GM19025 (cell line): ENCODE results near the gene PGAM1.
"Not testable (repeated sequence)": the region's sequence is repeated elsewhere in the genome, so short reads cannot be mapped to it uniquely, and the experiment has no call there.

Experiments used
- ATAC-seq: cut with Tn5 transposase; IDR thresholded peaks from one replicate; pipeline ENCODE4 v1.9.1; 2021; ENCODE audit warnings: mild to moderate bottlenecking, low read depth, moderate library complexity; ENCODE audit not compliant: unreplicated experiment

The PGAM1 gene

DNA sequence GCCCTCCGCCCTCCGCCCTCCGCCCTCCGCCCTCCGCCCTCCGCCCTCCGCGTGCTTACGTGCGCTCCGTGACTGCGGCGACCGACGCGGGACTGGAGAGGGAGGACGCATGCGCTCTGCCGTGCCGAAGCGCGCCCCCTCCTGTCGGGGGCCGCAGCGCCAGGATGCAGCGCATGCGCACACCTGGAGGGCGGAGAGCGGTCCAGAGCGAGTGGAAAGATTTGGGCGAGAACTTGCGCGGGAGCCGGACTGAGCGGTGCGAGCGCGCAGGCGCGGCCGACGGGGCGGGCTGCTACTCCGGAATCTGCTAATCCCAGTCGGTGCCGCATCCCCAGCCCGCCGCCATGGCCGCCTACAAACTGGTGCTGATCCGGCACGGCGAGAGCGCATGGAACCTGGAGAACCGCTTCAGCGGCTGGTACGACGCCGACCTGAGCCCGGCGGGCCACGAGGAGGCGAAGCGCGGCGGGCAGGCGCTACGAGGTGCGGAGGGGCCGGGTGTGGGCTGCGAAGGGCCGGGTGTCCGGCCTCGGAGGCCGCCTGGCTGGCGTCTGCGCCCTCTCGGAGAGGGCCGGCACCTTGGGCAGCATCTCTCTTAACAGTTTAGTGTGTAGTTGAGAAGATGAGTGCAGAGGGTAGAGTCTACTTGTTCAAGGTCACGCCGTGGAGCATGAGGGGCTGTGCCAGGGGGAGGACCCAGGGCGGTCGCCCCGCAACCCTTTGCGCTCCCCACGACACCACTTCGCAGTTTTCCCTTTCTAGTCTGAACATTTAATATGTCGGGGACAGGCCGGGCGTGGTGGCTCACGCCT lies at the start of gene PGAM1:
Gene PGAM1 (plus strand): TSS at position 228 of the 812 bp plus-strand sequence. CDS start 117 bp downstream, at position 345.
- ATAC-seq = peak; percentile 79

DNA sequence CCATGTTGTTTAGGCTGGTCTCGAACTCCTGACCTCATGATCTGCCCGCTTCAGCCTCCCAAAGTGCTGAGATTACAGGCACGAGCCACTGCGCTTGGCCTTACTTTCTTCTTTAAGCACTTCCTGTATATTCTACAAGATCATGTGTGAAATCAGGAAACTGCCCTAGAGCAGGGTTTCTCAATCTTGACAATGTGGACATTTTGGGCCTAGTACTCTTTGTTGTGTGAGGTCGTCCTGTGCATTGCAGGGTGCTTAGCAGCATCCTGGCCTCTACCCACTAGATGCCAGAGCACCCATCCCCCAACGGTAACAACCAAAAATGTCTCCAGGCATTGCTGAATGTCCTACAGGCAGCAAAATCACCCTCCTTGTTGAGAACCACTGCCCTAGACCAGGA lies 49.6 kb upstream of the PGAM1 start:
- no peak for ATAC-seq

DNA sequence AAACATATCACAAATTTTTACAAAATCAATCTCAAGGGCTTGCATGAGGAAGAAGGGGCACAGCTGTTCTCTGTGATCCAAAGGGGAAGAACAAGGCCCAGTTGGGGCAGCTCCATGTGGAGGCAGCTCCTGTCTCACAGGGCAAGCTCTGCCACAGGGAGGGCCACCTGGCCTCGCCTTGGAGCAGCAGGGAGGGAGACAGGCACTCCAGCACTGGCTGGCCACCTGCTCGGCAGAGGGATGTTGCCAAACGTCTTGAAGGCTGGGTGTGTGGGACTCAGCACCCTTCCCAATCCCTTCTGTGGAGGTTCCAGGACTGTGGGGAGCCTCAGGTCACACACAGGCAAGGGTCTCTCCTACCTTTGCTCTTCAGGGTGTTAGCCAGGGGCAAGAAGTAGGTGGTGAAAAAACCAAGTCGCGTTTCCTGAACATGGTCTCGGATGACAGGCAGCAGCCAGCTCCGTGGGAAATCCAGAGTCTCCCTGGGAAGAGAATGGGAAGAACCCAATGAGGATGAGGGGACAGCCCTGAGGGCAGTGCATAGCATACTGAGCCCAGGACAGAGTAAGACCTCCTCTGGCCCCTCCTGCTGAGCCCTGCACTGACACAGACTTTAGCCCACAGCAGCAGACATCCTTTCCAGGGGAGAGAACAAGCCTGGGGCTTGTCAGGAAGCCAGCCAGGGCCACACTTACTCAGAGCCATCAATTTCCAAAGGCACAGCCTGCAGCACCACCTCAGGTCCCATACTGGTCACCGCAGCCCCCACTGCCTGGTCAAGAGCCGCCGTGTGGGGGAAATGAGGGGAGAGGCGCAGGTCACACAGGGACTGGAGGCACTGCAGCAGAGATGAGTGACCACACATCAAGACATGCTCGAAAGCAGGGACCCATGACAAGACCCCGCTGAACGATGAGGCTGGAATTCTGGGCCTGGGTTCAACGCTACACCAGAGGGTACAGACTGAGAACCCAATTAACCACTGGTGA lies 46.8 kb upstream of the PGAM1 start:
- ATAC-seq = no peak

DNA sequence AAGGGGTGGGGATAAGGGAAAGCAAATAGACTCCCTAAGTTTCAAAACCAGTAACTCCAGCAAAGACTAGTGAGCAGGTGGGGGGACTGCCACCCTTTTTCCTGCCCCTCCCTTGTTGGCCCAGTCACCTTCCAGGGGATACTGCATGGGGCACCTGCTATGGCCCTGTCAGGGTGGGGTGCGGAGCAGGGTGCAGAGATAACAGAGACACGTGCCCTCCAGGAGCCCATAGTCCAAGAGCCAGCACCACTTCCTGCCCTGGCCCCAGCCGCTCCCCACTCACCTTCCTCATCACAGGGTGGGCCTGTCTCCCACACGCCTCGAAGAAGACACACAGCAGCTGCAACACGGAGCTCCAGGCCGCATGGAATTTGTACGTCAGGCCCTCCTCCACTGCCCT lies 45.5 kb upstream of the PGAM1 start:
- no peak for ATAC-seq

DNA sequence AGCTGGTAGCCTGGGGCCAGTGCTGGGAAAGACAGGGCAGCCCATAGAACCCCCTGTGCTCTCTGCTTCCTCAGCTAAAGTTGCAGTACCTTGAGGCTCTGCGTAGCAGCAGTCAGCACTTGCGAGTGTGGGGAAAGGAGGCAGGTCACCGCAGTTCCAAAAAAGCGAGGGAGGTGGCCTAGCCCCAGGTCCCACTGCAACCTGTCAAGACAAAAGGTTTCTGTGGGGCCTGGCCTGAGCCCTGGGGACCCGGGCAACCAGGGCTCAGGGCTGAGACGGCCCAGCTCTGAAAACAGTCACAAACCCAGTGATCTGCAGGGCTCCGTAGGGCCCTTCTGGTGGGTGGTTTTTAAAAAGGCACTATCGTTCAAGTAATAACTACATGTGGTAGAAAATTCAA lies 44.4 kb upstream of the PGAM1 start:
- no peak for ATAC-seq

DNA sequence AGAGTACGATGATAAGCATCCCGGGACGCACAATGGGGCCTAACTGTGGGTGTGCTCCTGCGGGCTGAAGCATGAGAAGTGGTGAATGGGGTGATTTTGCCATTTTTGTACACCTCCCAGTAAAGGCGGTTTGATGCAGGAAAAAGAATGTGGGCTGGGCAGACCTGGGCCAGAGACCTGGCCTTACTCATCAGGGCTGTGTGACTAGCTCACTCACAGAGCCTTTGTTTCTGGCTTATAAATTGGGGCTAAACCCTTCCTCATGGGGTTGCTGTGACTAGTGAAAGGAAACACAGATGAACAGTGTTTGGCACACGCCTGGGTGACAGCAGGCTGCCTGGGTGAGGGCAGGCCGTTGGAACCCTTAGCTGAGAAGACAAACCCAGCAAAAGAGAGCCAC lies 42.8 kb upstream of the PGAM1 start:
- no peak for ATAC-seq

DNA sequence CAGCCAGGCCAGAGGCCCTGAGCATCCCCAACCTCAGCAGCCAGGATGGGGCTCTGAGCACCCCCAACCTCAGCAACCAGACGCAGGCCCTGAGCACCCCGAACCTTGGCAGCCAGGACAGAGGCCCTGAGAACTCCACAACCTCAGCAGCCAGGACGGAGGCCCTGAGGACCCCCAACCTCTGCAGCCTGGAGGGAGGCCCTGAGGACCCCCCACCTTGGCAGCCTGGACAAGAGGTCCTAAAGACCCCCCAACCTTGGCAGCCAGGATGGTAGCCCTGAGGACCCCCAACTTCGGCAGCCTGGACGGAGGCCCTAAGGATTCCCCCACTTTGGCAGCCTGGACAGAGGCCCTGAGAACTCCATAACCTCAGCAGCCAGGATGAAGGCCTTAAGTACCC lies 41.8 kb upstream of the PGAM1 start:
- ATAC-seq = no peak

DNA sequence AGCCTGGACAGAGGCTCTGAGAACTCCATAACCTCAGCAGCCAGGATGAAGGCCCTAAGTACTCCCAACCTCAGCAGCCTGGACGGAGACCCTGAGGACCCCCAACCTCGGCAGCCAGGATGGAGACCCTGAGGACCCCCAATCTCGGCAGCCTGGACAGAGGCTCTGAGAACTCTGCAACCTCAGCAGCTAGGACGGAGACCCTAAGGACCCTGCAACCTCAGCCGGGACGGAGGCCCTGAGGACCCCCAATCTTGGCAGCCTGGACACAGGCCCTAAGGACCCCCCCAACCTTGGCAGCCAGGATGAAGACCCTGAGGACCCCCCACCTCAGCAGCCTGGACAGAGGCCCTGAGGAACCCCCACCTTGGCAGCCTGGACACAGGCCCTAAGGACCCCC lies 41.4 kb upstream of the PGAM1 start:
- ATAC-seq = no peak

DNA sequence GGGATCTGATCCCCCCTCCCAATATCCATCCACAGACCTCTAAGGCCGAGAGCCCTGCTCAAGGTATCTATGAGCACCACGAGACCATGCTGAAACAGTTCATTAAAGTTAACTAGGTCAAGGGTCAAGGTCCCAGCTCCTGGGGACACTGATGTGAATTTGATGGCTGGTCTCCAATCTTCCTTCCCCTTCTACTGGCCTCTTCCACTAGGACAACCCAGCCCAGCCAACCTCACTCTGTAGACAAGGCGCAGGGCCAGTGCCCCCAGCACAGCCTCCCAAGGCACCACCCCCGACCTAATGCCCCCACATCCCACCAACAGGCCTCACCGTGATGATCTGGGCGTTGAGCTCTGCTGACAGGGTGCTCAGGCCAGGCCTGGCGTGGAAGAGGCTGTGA lies 40.4 kb upstream of the PGAM1 start:
- no peak for ATAC-seq

DNA sequence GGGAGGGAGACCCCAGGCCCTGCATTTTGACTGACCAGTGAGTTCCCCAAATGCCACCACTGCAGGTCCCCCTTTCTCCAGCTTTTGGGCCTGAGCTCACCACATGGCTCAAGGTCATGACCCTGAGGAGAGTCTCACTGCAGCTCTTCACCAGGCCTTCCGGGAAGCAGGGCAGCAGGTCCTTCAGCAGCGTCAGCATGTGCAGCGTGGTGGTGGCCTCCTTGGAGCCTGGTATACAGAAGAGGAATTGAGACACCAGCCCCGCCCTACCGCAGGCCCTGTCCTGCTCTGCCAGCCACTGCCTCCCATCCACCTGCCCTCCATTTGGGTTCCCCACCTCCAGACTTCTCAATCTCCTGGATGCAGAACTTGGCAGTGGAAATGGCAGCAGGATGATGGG lies 37.8 kb upstream of the PGAM1 start:
- ATAC-seq = no peak

DNA sequence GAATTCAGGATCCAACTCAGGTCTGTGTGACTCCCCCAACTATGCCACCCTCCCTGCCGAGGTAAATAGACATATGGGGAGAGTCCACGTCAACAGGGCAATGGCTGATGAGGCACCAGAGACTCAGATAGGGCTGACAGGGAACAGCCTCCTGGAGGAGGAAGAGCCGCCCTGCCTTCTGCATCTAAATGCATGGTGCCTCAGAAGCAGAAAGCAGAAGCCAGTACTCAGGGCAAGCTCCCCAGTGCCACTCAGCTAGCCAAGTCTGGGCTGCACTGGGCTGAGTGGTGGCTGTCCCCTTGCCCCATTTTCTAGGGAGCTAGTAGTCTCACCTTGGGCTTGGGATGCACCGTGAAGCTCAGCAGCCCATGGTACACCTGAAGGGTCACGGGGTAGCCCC lies 35.9 kb upstream of the PGAM1 start:
- ATAC-seq = no peak

DNA sequence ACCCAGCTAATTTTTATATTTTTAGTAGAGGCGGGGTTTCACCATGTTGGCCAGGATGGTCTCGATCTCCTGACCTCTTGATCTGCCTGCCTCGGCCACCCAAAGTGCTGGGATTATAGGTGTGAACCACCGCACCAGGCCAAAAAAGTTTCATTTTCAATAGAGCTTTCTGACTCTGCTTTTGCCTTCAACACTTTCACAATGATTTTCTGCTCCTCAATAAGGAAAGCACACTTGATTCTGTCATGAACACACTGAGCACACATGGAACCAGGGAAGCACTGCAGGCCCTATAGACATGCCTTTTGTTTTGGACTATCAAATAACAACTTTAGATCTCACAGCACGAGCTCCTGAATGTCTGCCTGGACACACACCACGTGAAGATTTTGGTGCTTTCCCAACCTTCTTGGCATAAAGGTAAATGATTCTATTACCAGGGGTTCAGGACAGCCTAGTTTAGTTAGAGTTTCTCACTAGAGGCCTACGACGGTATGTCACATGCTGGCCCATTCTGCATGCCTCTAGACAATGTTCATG lies 32.9 kb upstream of the PGAM1 start:
- no peak for ATAC-seq

DNA sequence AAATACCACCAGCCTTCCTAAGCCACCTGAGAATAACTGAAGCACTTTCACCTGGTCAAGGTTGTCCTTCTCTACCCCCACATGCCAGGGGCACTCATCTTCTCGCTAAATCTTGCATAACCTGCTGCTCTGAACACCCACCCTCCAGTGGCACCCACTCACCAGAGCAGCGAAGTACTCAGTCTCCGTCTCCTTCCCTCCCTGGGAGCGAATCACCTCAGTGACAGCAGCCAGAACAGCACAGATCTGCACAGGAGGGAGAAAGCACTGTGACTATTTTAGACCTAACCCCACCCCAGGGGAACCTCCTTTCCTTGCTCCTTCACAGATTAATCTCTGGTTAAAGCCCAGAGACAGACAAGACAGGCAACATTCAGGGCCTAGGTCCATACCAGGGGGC lies 29.9 kb upstream of the PGAM1 start:
- ATAC-seq = no peak

DNA sequence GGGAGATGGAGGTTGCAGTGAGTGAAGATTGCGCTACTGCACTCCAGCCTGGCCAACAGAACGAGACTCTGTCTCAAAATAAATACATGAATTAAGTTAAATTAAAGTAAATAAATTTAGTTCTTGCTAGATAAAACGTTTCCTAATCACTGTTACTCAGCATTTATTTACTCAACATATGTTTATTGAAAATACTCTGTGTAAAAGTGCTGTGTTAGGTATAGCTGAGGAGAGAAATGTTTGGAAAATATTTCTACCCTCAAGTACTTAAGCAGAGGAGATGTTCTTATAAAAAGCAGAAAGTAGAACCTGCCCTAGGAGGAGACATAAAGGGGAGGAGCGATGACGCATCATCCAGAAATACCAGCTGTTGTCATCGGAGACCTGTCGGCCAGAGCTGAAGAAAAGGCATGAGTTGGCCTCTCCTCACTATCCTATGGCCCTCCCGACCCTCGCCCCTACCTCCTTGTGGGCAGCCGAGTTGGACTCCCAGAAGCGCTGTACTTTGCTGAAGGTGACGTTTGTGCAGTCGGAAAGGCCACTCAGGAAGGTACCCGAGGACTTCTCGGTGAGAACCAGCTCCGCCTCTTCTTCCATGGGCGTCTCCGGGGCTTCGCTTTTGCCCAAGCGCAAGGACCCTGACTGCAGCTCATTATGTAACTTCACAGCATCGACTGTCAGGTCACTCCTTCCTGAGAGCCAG lies 26.0 kb upstream of the PGAM1 start:
- no peak for ATAC-seq

DNA sequence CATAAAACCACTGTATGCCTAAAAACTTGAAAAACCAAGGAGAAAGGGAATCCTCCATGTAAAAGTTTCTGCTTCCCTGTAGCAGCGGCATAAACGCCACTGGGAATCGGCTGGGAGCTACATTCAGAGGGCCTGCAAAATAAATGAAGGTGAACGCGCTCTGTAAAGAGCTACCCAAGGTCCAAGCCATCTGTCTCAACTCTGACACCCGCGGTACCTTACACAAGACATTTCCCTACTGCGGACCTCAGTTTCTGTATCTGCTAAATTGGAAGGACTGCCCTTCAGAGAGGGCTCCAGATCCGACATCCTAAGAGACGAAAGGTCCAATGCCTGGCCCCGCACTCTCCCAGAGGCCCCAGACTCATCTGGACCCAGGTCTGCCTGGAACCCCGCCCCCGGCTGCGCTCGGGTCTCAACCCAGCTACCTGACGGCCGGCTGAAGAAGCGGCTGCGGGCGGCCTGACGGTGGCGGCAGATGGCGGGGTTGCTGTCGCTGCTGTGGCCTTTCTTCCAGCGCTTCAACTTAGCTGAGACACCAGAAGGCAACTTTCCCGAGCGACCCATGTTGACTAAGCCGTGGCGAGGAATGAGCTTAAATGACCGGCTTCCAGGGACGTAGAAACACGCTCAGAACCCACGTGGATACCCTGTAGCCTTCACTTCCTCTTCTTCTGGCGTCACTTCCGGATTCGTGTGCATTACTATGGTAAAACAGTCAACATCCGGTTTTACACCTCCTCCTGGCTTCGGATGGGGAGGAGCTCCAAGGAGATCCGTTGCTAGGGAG lies 25.1 kb upstream of the PGAM1 start, which contains the start of gene RRP12:
Gene RRP12 (minus strand): TSS at position 676 of the 790 bp plus-strand sequence. CDS start 109 bp downstream, at position 567.
- peak; percentile 98 for ATAC-seq

DNA sequence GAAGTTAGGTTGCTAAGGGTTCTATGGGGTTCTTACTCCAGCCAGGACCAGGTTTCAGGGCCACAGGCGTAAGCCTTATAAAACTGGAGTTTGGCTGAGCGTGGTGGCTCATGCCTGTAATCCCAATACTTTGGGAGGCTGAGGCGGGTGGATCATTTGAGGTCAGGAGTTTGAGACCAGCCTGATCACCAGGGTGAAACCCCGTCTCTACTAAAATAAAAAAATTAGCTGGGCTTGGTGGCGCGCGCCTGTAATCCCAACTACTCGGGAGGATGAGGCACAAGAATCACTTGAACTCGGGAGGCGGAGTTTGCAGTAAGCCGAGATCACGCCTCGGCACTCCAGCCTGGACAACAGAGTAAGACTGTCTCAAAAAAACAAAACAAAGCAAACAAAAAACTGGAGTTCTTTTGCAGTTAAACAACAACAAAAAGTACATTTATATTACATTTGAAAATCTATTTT lies 24.5 kb upstream of the PGAM1 start:
- no peak for ATAC-seq

DNA sequence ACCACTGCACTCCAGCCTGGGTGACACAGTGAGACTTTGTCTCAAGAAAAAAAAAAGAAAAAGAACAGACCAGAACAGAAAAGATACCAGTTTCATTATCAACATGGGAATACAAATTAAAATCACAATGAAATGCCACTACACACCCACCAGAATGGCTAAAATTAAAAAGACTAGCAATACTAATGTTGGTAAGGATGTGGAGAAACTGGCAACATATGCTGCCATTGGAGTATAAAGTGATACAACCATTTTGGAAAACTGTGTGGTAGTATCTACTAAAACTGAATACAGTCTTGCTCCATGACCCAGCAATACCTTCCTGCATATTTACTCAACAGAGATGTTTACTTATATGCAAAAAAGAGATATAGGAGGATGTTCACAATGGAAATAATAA lies 21.9 kb upstream of the PGAM1 start:
- ATAC-seq = no peak

DNA sequence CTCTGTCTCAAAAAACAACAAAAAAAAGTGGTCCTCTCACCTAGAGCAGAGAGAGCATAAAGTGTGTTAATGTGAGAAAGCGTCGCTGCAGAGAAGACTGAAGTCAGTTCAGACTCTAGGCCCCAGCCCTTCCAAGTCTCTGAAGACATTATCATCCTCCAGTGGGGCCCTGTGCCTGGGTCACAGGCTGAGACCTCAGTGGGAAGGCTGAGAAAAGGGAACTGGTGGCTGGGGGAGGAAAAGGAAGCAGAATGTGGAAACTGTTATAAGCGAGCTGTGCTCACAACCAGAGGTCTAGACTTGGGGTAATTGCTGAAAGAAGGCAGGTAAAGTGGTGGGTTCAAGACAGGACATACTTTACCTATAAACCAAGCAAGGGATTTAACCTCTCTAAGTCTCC lies 19.9 kb upstream of the PGAM1 start:
- no peak for ATAC-seq

DNA sequence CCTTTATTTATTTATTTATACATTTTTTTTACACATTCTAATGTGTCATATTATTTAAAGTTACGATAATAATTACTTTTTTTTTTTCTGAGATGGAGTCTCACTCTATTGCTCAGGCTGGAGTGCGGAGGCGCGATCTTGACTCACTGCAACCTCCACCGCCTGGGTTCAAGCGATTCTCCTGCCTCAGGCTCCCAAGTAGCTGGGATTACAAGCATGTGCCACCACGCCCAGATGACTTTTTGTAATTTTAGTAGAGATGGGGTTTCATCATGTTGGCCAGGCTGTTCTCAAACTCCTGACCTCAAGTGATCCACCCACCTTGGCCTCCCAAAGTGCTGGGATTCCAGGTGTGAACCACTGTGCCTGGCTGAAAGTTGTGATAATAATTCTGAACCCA lies 19.5 kb upstream of the PGAM1 start:
- not testable (repeated sequence) for ATAC-seq
